ENCODE data around the gene TUBGCP2. TPM values are rescaled to one million over a fixed set of nuclear protein-coding genes. Genes with fewer than 3 reads are reported as not detected.

The TUBGCP2 gene
- total RNA-seq, 6 experiments from 2014 or later: 72.5 to 80.8 (median 77.7) TPM

- Mint-ChIP-seq H3K4me3 (no peak overlapping the region), H3K36me3 (ENCODE audit: low read depth) (no peaks in the 10 kb centered on the region), H3K27me3 (ENCODE audit: insufficient read depth) (peaks cover 15% of the 10 kb centered on the region), H3K27ac (no peak overlapping the region), H3K4me1 (ENCODE audit: low read depth) (peaks cover 2% of the 10 kb centered on the region; the same call in 1 of the 2 replicates), H3K9me3 (no peaks in the 10 kb centered on the region)
- no peak for DNase-seq
- no peak for TF ChIP-seq CTCF (IDR thresholded peaks at IDR 0.05)
Measured at GRCh38 chr10:133252223-133252552, 56.5 kb downstream of the TUBGCP2 start.

GRCh38 chr10:133251388-133252222 lies 57.1 kb downstream of the TUBGCP2 start:
- TF ChIP-seq CTCF (IDR thresholded peaks at IDR 0.05): no peak
- peaks cover 15% of the 10 kb centered on the region for H3K27me3 Mint-ChIP-seq (ENCODE audit: insufficient read depth)
- DNase-seq: no peak
- H3K4me3 Mint-ChIP-seq: no peak overlapping the region
- no peaks in the 10 kb centered on the region for H3K4me1 Mint-ChIP-seq (ENCODE audit: low read depth)
- no peaks in the 10 kb centered on the region for H3K9me3 Mint-ChIP-seq
- H3K36me3 Mint-ChIP-seq (ENCODE audit: low read depth): no peaks in the 10 kb centered on the region
- no peak overlapping the region for H3K27ac Mint-ChIP-seq

- no peaks in the 10 kb centered on the region for H3K9me3 Mint-ChIP-seq
- no peak for TF ChIP-seq CTCF (IDR thresholded peaks at IDR 0.05)
- no peak overlapping the region for H3K4me3 Mint-ChIP-seq
- no peaks in the 10 kb centered on the region for H3K36me3 Mint-ChIP-seq (ENCODE audit: low read depth)
- peaks cover 15% of the 10 kb centered on the region for H3K27me3 Mint-ChIP-seq (ENCODE audit: insufficient read depth)
- H3K4me1 Mint-ChIP-seq (ENCODE audit: low read depth): no peaks in the 10 kb centered on the region
- H3K27ac Mint-ChIP-seq: no peak overlapping the region
- no peak for DNase-seq
Measured at GRCh38 chr10:133249975-133250754, 58.5 kb downstream of the TUBGCP2 start.

- Mint-ChIP-seq H3K4me3 (no peak overlapping the region), H3K36me3 (ENCODE audit: low read depth) (no peaks in the 10 kb centered on the region), H3K4me1 (ENCODE audit: low read depth) (no peaks in the 10 kb centered on the region), H3K27me3 (ENCODE audit: insufficient read depth) (peaks cover 15% of the 10 kb centered on the region), H3K9me3 (no peaks in the 10 kb centered on the region), H3K27ac (no peak overlapping the region)
- DNase-seq: no peak
- no peak for TF ChIP-seq CTCF (IDR thresholded peaks at IDR 0.05)
Measured at GRCh38 chr10:133249094-133249780, 59.4 kb downstream of the TUBGCP2 start.

- DNase-seq: no peak
- TF ChIP-seq CTCF (IDR thresholded peaks at IDR 0.05): no peak
- no peaks in the 10 kb centered on the region for H3K4me1 Mint-ChIP-seq (ENCODE audit: low read depth)
- H3K4me3 Mint-ChIP-seq: no peak overlapping the region
- H3K36me3 Mint-ChIP-seq (ENCODE audit: low read depth): no peaks in the 10 kb centered on the region
- no peak overlapping the region for H3K27ac Mint-ChIP-seq
- H3K27me3 Mint-ChIP-seq (ENCODE audit: insufficient read depth): peaks cover 18% of the 10 kb centered on the region
- no peaks in the 10 kb centered on the region for H3K9me3 Mint-ChIP-seq
Measured at GRCh38 chr10:133248334-133248715, 60.3 kb downstream of the TUBGCP2 start.
